Loucy (cell line): ENCODE data around the gene HAPLN2.

Experiments
- H2AFZ ChIP-seq: fragments of 200-600 bp; sonication (generic); 2 replicates; pipeline ENCODE4 v1.6.0; 2016; ENCODE audit warnings: antibody characterized with exemption, mild to moderate bottlenecking, low read length, moderate library complexity
- H3F3A ChIP-seq: fragments of 200-600 bp; 2 replicates; pipeline ENCODE4 v1.6.0; 2016; ENCODE audit warnings: antibody characterized with exemption, low read depth, mild to moderate bottlenecking
- H3K27me3 ChIP-seq: fragments of 200-600 bp; sonication (generic); 2 replicates; pipeline ENCODE4 v1.6.1; 2014; ENCODE audit warnings: low read length, mild to moderate bottlenecking; ENCODE audit not compliant: insufficient read depth, poor library complexity, severe bottlenecking
- H3K36me3 ChIP-seq: fragments of 200-600 bp; sonication (generic); 2 replicates; pipeline ENCODE4 v1.6.1; 2016; ENCODE audit warnings: low read length; ENCODE audit not compliant: insufficient read depth
- H3K4me1 ChIP-seq: fragments of 200-600 bp; sonication (generic); 2 replicates; pipeline ENCODE4 v1.5.1; 2014; ENCODE audit warnings: low read length, mild to moderate bottlenecking; ENCODE audit not compliant: insufficient read depth, poor library complexity, severe bottlenecking
- H3K4me2 ChIP-seq: fragments of 200-600 bp; sonication (generic); 2 replicates; pipeline ENCODE4 v1.6.0; 2014; ENCODE audit warnings: antibody characterized with exemption, low read length, low read depth, mild to moderate bottlenecking; ENCODE audit not compliant: poor library complexity, severe bottlenecking
- H3K4me3 ChIP-seq: fragments of 200-600 bp; sonication (generic); 2 replicates; pipeline ENCODE4 v1.5.1; 2014; ENCODE audit warnings: low read length, mild to moderate bottlenecking, mixed read lengths; ENCODE audit not compliant: poor library complexity, severe bottlenecking
- H3K79me2 ChIP-seq: fragments of 200-600 bp; sonication (generic); 2 replicates; pipeline ENCODE4 v1.6.1; 2014; ENCODE audit warnings: low read length; ENCODE audit not compliant: insufficient read depth
- H3K9ac ChIP-seq: fragments of 200-600 bp; sonication (generic); 2 replicates; pipeline ENCODE4 v1.6.0; 2014; ENCODE audit warnings: mild to moderate bottlenecking, low read depth, low read length, moderate library complexity; ENCODE audit not compliant: poor library complexity, severe bottlenecking
- H3K9me2 ChIP-seq: fragments of 200-600 bp; sonication (generic); replicated peaks from 2 replicates; pipeline ENCODE4 v1.6.1; 2016; ENCODE audit warnings: low read depth, low read length, mixed read lengths
- H3K9me3 ChIP-seq: fragments of 200-600 bp; sonication (generic); 2 replicates; pipeline ENCODE4 v1.6.1; 2014; ENCODE audit warnings: mild to moderate bottlenecking, antibody characterized with exemption, low read length, low read depth; ENCODE audit not compliant: insufficient read depth
- H4K20me1 ChIP-seq: fragments of 200-600 bp; sonication (generic); 2 replicates; pipeline ENCODE4 v1.6.0; 2014; ENCODE audit warnings: antibody characterized with exemption, low read length, mild to moderate bottlenecking; ENCODE audit not compliant: insufficient read depth, poor library complexity, severe bottlenecking
- CTCF ChIP-seq: fragments of 200-600 bp; sonication (generic); conservative IDR thresholded peaks from 2 replicates; pipeline ENCODE4 v1.5.1; 2014; ENCODE audit warnings: mild to moderate bottlenecking, antibody characterized with exemption, low read length
- EZH2phosphoT487 ChIP-seq: fragments of 200-600 bp; IDR thresholded peaks from 2 replicates; pipeline ENCODE4 v1.6.1; 2018; ENCODE audit warnings: antibody characterized with exemption, mild to moderate bottlenecking, moderate library complexity, borderline replicate concordance

HAPLN2 gene

GRCh38 chr1:156655904-156656516 lies 36.8 kb downstream of the HAPLN2 start:
- Histone ChIP-seq H3K9ac (no peak overlapping the region), H3K36me3 (no peaks in the 10 kb centered on the region), H3K9me3 (no peaks in the 10 kb centered on the region), H3K27me3 (no peaks in the 10 kb centered on the region), H3K4me1 (peaks cover 21% of the 10 kb centered on the region), H3K4me3 (no peak overlapping the region), H2AFZ (no peak overlapping the region), H3K79me2 (peaks cover 16% of the 10 kb centered on the region; the same call in 1 of the 2 replicates), H3F3A (peaks cover 2% of the 10 kb centered on the region; the same call in 1 of the 2 replicates), H3K9me2 (no peaks in the 10 kb centered on the region), H3K4me2 (no peak overlapping the region), H4K20me1 (no peaks in the 10 kb centered on the region)
- TF ChIP-seq EZH2phosphoT487 (no peak), CTCF (no peak)

GRCh38 chr1:156656806-156657740 lies 37.9 kb downstream of the HAPLN2 start:
- H3K9ac ChIP-seq = peak overlapping the region; percentile 5
- no peak overlapping the region for H2AFZ ChIP-seq
- no peaks in the 10 kb centered on the region for H3K9me3 ChIP-seq
- H3K9me2 ChIP-seq = no peaks in the 10 kb centered on the region
- peak overlapping the region; percentile 53 for H3K4me2 ChIP-seq
- peaks cover 30% of the 10 kb centered on the region for H3K4me1 ChIP-seq
- no peaks in the 10 kb centered on the region for H4K20me1 ChIP-seq
- no peaks in the 10 kb centered on the region for H3K27me3 ChIP-seq
- no peak overlapping the region for H3K4me3 ChIP-seq
- TF ChIP-seq EZH2phosphoT487 (no peak), CTCF (peak; percentile 91)
- no peaks in the 10 kb centered on the region for H3K36me3 ChIP-seq
- H3K79me2 ChIP-seq = peaks cover 18% of the 10 kb centered on the region; the same call in 1 of the 2 replicates
- peaks cover 2% of the 10 kb centered on the region; the same call in 1 of the 2 replicates for H3F3A ChIP-seq

GRCh38 chr1:156657741-156658319 lies 38.6 kb downstream of the HAPLN2 start:
- Histone ChIP-seq H2AFZ (no peak overlapping the region), H3K4me1 (peaks cover 34% of the 10 kb centered on the region), H3K9ac (peak overlapping the region; percentile 5), H3K36me3 (no peaks in the 10 kb centered on the region), H3K4me3 (no peak overlapping the region), H4K20me1 (no peaks in the 10 kb centered on the region), H3F3A (peaks cover 2% of the 10 kb centered on the region; the same call in 1 of the 2 replicates), H3K4me2 (peak overlapping the region; percentile 53), H3K27me3 (no peaks in the 10 kb centered on the region), H3K9me3 (no peaks in the 10 kb centered on the region), H3K9me2 (no peaks in the 10 kb centered on the region), H3K79me2 (peaks cover 18% of the 10 kb centered on the region; the same call in 1 of the 2 replicates)
- TF ChIP-seq CTCF = 0 out of 2 replicates have a peak, but pooled peaks have one; percentile 22
- no peak for TF ChIP-seq EZH2phosphoT487
